Right lobe of liver (tissue), 6 donors: ENCODE results near the gene CAMK2B. TPM values are rescaled to one million over a fixed set of nuclear protein-coding genes. Genes with fewer than 3 reads are reported as not detected.

Experiments
- ATAC-seq, 4 donors: fragments of 200-7000 bp; cut with Tn5 transposase; one replicate each; pipeline ENCODE4 v1.9.1; 2020; ENCODE audit warnings: mild to moderate bottlenecking in 4 of 4, moderate library complexity in 4 of 4
- DNase-seq, 3 donors: peaks; one replicate each; pipeline ENCODE4 v3.0.0-alpha.2; 2020
- H3K27ac ChIP-seq, 3 donors: fragments of 200-600 bp; one replicate each; pipeline ENCODE4 v1.8.0; 2022
- H3K27me3 ChIP-seq, 2 donors: fragments of 200-600 bp; one replicate each; pipeline ENCODE4 v1.8.0; 2022
- H3K36me3 ChIP-seq, 4 donors: fragments of 200-600 bp; sonication (generic) in 1 of 4; one replicate each; pipeline versions ENCODE4 v1.5.1 to v1.8.0; 2017 to 2022; ENCODE audit warnings: control low read depth in 1 of 4
- H3K4me1 ChIP-seq, 4 donors: fragments of 200-600 bp; sonication (generic) in 1 of 4; one replicate each; pipeline versions ENCODE4 v1.5.1 to v1.8.0; 2017 to 2022; ENCODE audit warnings: control low read depth in 1 of 4
- H3K4me3 ChIP-seq, 3 donors: fragments of 200-600 bp; one replicate each; pipeline ENCODE4 v1.8.0; 2022
- H3K9me3 ChIP-seq, 4 donors: fragments of 200-600 bp; sonication (generic) in 1 of 4; one replicate each; pipeline versions ENCODE4 v1.5.1 to v1.8.0; 2017 to 2022; ENCODE audit warnings: control low read depth in 1 of 4
- POLR2A ChIP-seq: fragments of 450-650 bp; IDR thresholded peaks from one replicate; pipeline ENCODE4 v1.6.1; 2017; ENCODE audit warnings: antibody characterized with exemption, mild to moderate bottlenecking
- WGBS: methylation state at CpG from one replicate; pipeline ENCODE4 v1.1.6; 2018; ENCODE audit warnings: low coverage, low lambda C conversion rate; ENCODE audit not compliant: insufficient coverage; ENCODE audit errors: missing lambda C conversion rate; 5-methylcytosine and 5-hydroxymethylcytosine counted together
- intact Hi-C, 2 donors: fragments of 100-400 bp; cut with DNase I; formaldehyde crosslinking; loops; one replicate each; pipeline versions ENCODE4 v1.11.2 to v1.14.1; 2022
- total RNA-seq, 6 experiments: library from RNA; depleted of rRNA in 2 of 6; stranded (reverse); fragments of >200 nt in 2 of 6; fragmentation: NEBNext Ultra II Directional in 3 of 6; extraction: Animal tissue kit (Norgen Biotek cat#: 25700) in 3 of 6; gene quantifications; one replicate each; pipeline versions ENCODE4 v1.1.0 to v1.2.4, GENCODE V29; 2016 to 2023
- TF ChIP-seq, protein P1 (sequence below), 4 donors: fragments of 200-600 bp in 3 of 4; fragments of 450-650 bp in 1 of 4; IDR thresholded peaks; one replicate each; pipeline versions ENCODE4 v1.5.1 to v1.8.0; 2016 to 2022; ENCODE audit warnings: antibody characterized with exemption in 4 of 4, mild to moderate bottlenecking in 2 of 4
- donor health status: DM: no; HTN: yes; CAD: no.
- donor health status: DM: no; HTN: no; CAD: no.
- donor health status: DM: no; HTN: no; CAD: no.
- donor health status: DM: no; HTN: yes; CAD: no.
- donor health status: DM: no; HTN: yes; CAD: no.

CAMK2B gene
- total RNA-seq, 6 experiments from 2014 or later, result 2.1 to 5.1 (median 3.3) TPM

DNA sequence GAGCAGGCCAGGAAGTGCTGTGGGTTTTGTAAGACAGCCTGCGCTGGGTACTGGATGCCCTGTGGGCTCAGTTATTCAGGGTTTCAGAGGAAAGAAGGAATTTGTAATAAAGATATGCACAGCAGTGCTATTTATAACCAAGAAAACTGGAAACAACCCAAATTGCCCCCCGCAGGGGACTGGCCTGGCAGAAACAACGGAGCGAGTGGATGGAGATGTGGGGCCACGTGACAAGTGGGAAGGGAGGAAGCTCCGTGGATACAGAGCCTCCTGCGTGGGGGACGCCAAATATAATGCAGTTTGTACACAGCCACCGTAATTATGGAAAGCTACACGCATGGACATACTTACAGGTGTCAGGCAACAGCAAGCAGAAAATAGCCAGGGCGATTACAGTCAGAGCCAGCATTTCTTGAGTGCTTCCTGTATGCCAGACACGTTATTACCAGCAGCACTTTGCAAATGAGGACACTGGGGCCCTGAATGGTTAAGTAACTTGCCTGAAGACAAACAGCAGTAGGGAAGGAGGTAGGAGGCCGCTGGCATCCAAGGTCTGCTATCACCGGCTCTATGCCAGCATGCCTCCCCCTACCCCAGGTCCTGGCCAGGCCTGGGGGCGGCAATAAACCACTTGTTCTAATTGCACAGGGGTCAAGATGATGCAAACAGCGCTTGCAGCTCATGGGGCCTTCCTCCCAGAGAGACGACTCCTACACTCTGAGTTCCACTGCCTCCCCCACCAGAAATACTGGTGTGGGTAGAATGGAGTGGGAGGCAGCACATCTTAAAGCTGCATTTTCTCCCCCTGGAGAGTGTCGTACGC is 8.7 kb upstream of the CAMK2B start:
- H3K4me1 ChIP-seq, result no peaks in the 10 kb centered on the region
- no peaks in the 10 kb centered on the region for H3K36me3 ChIP-seq
- WGBS, result 82% methylated on average over 13 of the region's 19 CpGs
- no peak for TF ChIP-seq POLR2A
- TF ChIP-seq, protein P1, sequence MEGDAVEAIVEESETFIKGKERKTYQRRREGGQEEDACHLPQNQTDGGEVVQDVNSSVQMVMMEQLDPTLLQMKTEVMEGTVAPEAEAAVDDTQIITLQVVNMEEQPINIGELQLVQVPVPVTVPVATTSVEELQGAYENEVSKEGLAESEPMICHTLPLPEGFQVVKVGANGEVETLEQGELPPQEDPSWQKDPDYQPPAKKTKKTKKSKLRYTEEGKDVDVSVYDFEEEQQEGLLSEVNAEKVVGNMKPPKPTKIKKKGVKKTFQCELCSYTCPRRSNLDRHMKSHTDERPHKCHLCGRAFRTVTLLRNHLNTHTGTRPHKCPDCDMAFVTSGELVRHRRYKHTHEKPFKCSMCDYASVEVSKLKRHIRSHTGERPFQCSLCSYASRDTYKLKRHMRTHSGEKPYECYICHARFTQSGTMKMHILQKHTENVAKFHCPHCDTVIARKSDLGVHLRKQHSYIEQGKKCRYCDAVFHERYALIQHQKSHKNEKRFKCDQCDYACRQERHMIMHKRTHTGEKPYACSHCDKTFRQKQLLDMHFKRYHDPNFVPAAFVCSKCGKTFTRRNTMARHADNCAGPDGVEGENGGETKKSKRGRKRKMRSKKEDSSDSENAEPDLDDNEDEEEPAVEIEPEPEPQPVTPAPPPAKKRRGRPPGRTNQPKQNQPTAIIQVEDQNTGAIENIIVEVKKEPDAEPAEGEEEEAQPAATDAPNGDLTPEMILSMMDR (IDR thresholded peaks at IDR 0.05), result no peak
- no peak overlapping the region for H3K4me3 ChIP-seq
- ATAC-seq (no peak), DNase-seq (no peak)
- H3K9me3 ChIP-seq, result no peaks in the 10 kb centered on the region
- intact Hi-C loops, result no loop called here
- H3K27ac ChIP-seq, result no peak overlapping the region
- H3K27me3 ChIP-seq, result no peaks in the 10 kb centered on the region

DNA sequence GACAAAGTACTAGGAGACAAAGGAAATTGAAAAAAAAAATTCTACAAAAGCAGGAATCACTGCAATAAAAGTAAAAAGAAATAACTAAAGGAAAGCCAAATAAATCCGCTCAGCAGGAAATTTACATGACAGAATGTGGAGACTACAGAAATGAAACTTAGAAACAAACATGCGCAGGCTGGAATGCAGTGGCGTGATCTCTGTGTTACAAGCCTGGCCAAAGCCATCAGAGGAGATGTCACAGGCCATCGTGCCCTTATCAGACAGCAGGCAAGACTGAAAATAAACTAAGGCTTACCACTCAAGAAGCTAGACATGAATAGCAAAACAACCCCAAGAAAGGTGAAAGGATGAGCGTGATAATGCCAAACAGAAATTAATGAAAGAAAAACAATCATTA is 6.3 kb upstream of the CAMK2B start:
- TF ChIP-seq, protein P1 (IDR thresholded peaks at IDR 0.05), result no peak
- no peak for TF ChIP-seq POLR2A
- 71% methylated on average over 5 of the region's 5 CpGs for WGBS
- H3K27ac ChIP-seq, result no peak overlapping the region
- DNase-seq, result no peak
- no peaks in the 10 kb centered on the region for H3K9me3 ChIP-seq
- H3K4me3 ChIP-seq, result no peak overlapping the region
- ATAC-seq, result no peak
- no peaks in the 10 kb centered on the region for H3K36me3 ChIP-seq
- intact Hi-C loops, result no loop called here
- H3K4me1 ChIP-seq, result no peaks in the 10 kb centered on the region
- no peaks in the 10 kb centered on the region for H3K27me3 ChIP-seq

DNA sequence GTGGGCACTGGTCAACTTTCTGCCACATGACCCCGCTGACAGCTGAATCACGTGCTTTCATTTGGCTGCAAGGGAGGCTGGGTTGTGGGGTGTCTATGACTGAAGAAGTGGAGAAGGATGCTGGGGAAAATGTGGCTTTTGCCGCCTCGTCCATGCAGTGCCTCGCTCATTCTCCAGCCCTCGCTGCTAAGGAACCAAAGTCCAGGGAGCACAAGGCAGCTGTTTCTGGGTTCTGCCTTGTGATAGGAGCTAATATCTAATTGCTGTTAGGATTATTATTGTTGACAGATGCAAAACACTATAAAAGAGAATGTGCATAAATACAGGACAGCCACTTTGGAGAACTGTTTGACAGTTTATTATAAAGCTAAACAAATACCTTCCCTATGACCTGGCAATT is 4.9 kb upstream of the CAMK2B start:
- DNase-seq (no peak), ATAC-seq (no peak)
- no peak for TF ChIP-seq POLR2A
- TF ChIP-seq, protein P1 (IDR thresholded peaks at IDR 0.05), result no peak
- H3K4me3 ChIP-seq, result no peak overlapping the region
- intact Hi-C loops, result no loop called here
- H3K4me1 ChIP-seq, result no peaks in the 10 kb centered on the region
- H3K36me3 ChIP-seq, result no peaks in the 10 kb centered on the region
- no peak overlapping the region for H3K27ac ChIP-seq
- H3K9me3 ChIP-seq, result no peaks in the 10 kb centered on the region
- 92% methylated on average over 6 of the region's 6 CpGs for WGBS
- no peaks in the 10 kb centered on the region for H3K27me3 ChIP-seq

DNA sequence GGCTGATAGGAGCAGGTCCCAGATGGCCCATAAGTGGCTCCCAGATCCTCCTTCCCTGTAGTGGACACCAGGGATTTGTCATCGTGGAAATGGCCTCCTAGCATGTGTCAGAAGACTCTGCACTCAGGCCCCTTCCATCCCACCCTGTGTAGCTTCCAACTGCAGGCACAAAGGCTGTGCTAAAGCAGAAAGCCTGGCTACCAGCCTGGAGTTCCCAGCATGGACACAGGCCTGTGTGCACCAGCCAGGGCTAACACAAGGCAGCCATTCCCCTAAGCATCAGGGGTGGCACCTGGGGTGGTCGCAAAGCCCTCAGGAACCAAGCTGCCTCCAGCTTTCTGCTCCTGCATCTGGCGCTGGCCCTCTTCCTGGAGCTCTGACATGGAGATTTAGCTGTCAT is 4.5 kb upstream of the CAMK2B start:
- WGBS, result no CpG with 5 or more reads among the region's 3 CpGs
- H3K36me3 ChIP-seq, result no peaks in the 10 kb centered on the region
- ATAC-seq, result no peak
- no peaks in the 10 kb centered on the region for H3K4me1 ChIP-seq
- no peaks in the 10 kb centered on the region for H3K27me3 ChIP-seq
- intact Hi-C loops, result no loop called here
- no peaks in the 10 kb centered on the region for H3K9me3 ChIP-seq
- no peak for TF ChIP-seq POLR2A
- DNase-seq, result no peak
- no peak overlapping the region for H3K27ac ChIP-seq
- no peak overlapping the region for H3K4me3 ChIP-seq

DNA sequence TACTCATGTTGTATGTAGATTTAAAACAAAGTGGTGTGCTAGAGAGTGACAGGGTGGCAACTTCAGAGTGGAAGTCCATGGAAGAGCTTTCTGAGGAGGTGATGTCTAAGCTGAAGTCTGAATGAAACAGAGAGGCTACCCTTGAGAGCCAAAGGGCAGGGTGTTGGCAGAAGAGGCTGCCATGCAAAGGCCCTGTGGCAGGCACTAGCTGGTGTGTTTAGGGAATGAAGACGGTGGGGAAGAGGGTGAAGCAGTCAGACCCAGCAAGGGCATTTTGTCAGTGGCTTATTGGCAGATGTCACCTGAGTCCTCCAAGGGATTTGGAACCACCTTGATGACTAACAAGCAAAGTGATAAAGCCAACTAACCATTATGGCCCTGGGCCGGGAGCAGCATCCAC is 3.7 kb upstream of the CAMK2B start:
- ATAC-seq (no peak), DNase-seq (no peak)
- Histone ChIP-seq H3K27me3 (no peaks in the 10 kb centered on the region), H3K9me3 (no peaks in the 10 kb centered on the region), H3K4me1 (no peaks in the 10 kb centered on the region), H3K36me3 (no peaks in the 10 kb centered on the region), H3K27ac (no peak overlapping the region), H3K4me3 (no peak overlapping the region)
- WGBS, result 86% methylated on average over 1 of the region's 2 CpGs
- TF ChIP-seq POLR2A, result no peak
- TF ChIP-seq, protein P1 (IDR thresholded peaks at IDR 0.05), result no peak
- intact Hi-C loops, result no loop called here
